ENCODE data around the gene LRP8. TPM values are rescaled to one million over a fixed set of nuclear protein-coding genes. Genes with fewer than 3 reads are reported as not detected.

The LRP8 gene
- total and polyA plus RNA-seq, 4 donors, result 0.15 to 0.75 (median 0.29) TPM

- Histone ChIP-seq H3K27me3 (ENCODE audit: control insufficient read depth in 4 of 4, insufficient read depth in 4 of 4, low read length in 3 of 4) (peaks cover 0 to 2% (median 0%) of the 10 kb centered on the region in 4 donors), H3K9me3 (ENCODE audit: control insufficient read depth in 4 of 4, low read length in 3 of 4) (no peaks in the 10 kb centered on the region), H3K4me3 (ENCODE audit: low read depth in 1 of 3, low read length in 3 of 3) (peak overlapping the region in 2 of 3 donors; percentile 17 to 70), H3K4me1 (ENCODE audit: control insufficient read depth in 4 of 4, insufficient read depth in 4 of 4, low read length in 3 of 4) (peaks cover 11 to 22% (median 20%) of the 10 kb centered on the region in 4 donors), H3K36me3 (ENCODE audit: control insufficient read depth in 4 of 4, insufficient read depth in 3 of 4, low read depth in 1 of 4, low read length in 3 of 4) (no peaks in the 10 kb centered on the region), H3K27ac (ENCODE audit: low read depth in 1 of 2, low read length in 2 of 2) (no peak overlapping the region), H3K9ac (ENCODE audit: low read depth in 1 of 2, low read length in 2 of 2) (no peak overlapping the region)
- WGBS, result 3% methylated on average over 42 of the region's 42 CpGs
- TF ChIP-seq HNF4G (IDR thresholded peaks at IDR 0.05) (no peak), ZBTB33 (IDR thresholded peaks at IDR 0.05) (no peak), EGR1 (IDR thresholded peaks at IDR 0.05; ENCODE audit: low read depth in 2 of 2) (no peak)
- peak; percentile 62 for DNase-seq (ENCODE audit: low spot score)
These were observed 1.7 kb downstream of the LRP8 start for GRCh38 chr1:53326088-53326597.

- H3K4me3 ChIP-seq (ENCODE audit: low read depth in 1 of 3, low read length in 3 of 3), result peak overlapping the region in 1 of 3 donors; percentile 70
- H3K9ac ChIP-seq (ENCODE audit: low read depth in 1 of 2, low read length in 2 of 2), result no peak overlapping the region
- H3K9me3 ChIP-seq (ENCODE audit: control insufficient read depth in 4 of 4, low read length in 3 of 4), result no peaks in the 10 kb centered on the region
- H3K27ac ChIP-seq (ENCODE audit: low read depth in 1 of 2, low read length in 2 of 2), result no peak overlapping the region
- H3K4me1 ChIP-seq (ENCODE audit: control insufficient read depth in 4 of 4, insufficient read depth in 4 of 4, low read length in 3 of 4), result peaks cover 11 to 22% (median 20%) of the 10 kb centered on the region in 4 donors
- DNase-seq (ENCODE audit: low spot score), result no peak
- 33% methylated on average over 26 of the region's 26 CpGs for WGBS
- TF ChIP-seq RXRA (IDR thresholded peaks at IDR 0.05) (no peak), ZBTB33 (IDR thresholded peaks at IDR 0.05) (no peak), MAX (IDR thresholded peaks at IDR 0.05) (no peak), SP1 (IDR thresholded peaks at IDR 0.05) (no peak), NR2F2 (IDR thresholded peaks at IDR 0.05) (no peak), FOXA1 (IDR thresholded peaks at IDR 0.05) (no peak), JUND (IDR thresholded peaks at IDR 0.05) (no peak), HNF4G (IDR thresholded peaks at IDR 0.05) (no peak), CTCF (IDR thresholded peaks at IDR 0.05; ENCODE audit: low read depth, low read length, missing input control) (no peak), ATF3 (IDR thresholded peaks at IDR 0.05) (no peak), TAF1 (conservative IDR thresholded peaks at IDR 0.05) (no peak), HNF4A (conservative IDR thresholded peaks at IDR 0.05) (no peak), YY1 (IDR thresholded peaks at IDR 0.05) (no peak), REST (IDR thresholded peaks at IDR 0.05) (no peak), EGR1 (IDR thresholded peaks at IDR 0.05; ENCODE audit: low read depth in 2 of 2) (no peak), RAD21 (IDR thresholded peaks at IDR 0.05) (no peak), GABPA (IDR thresholded peaks at IDR 0.05 in 1 of 2, conservative IDR thresholded peaks at IDR 0.05 in 1 of 2) (no peak), FOXA2 (IDR thresholded peaks at IDR 0.05) (no peak)
- H3K27me3 ChIP-seq (ENCODE audit: control insufficient read depth in 4 of 4, insufficient read depth in 4 of 4, low read length in 3 of 4), result peaks cover 0 to 2% (median 0%) of the 10 kb centered on the region in 4 donors
- H3K36me3 ChIP-seq (ENCODE audit: control insufficient read depth in 4 of 4, insufficient read depth in 3 of 4, low read depth in 1 of 4, low read length in 3 of 4), result no peaks in the 10 kb centered on the region
These were observed 2.4 kb downstream of the LRP8 start for GRCh38 chr1:53325326-53326087.
